Activated CD8-positive, alpha-beta memory T cell treated with anti-CD3 and anti-CD28 coated beads, Interleukin-2, amount 50 U/mL, for 1 hour (primary cell): ENCODE measurements around the gene TSPYL4.

Experiments used
- DNase-seq: peaks from one replicate; pipeline ENCODE4 v3.0.0-alpha.2; 2020; ENCODE audit errors: extremely low read depth

The TSPYL4 gene

DNA sequence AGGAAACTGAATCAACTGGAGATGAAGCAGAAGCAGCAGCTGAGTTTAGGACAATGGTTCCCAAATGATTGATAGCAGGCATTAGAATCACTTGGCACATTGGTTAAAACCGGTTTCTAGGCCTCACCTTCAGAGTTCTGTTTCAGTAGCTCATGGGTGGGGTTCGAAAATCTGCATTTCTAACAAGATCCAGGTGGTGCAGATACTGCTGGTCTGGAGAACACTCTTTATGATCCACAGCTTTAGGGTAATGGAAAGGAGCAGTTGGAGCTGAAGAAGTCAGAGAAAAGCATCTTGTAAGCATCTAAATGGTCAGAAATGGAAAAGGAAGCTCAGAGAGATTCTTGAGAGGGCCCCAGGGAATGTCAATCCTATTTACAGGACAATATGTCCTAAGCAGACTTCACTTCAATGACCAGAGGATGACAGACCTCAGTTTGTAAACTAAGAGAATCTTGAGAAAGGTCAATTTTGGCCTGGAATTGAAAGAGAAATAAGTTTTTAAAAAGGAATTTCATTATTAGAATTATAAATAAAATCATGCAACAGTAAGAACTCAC, 17.4 kb upstream of the TSPYL4 start:
- no peak for DNase-seq

DNA sequence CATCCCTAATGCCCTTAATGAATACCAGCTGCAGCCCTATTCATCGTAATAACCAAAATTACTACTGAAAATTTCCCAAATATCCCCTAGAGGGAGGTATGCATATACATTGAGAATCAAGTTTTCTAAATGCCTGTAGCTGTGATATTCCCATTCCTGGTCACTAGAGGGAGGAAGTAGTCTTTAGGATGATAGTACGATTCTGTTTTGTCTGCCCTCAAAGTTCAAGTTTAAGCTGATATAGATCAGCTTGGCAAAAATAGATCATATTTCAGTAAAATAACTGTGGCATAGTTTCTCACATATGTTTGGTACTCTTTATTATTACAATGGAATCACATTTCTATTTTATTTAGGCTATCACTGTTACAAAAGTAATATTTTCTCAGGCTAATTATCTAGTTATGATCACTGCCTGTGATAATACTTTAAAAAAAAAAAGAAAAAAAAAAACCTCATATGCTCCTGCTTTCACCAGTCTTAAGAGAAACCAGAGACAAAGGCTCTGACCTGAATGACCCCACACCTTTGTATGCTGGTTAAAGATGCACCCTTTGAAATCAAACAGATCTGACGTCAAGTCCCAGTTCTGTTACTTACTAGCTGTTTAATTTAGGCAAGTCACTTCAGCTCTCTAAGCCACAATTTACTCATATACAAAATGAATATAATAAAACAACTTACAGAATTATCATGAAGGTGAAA, 14.9 kb upstream of the TSPYL4 start:
- DNase-seq, result no peak

DNA sequence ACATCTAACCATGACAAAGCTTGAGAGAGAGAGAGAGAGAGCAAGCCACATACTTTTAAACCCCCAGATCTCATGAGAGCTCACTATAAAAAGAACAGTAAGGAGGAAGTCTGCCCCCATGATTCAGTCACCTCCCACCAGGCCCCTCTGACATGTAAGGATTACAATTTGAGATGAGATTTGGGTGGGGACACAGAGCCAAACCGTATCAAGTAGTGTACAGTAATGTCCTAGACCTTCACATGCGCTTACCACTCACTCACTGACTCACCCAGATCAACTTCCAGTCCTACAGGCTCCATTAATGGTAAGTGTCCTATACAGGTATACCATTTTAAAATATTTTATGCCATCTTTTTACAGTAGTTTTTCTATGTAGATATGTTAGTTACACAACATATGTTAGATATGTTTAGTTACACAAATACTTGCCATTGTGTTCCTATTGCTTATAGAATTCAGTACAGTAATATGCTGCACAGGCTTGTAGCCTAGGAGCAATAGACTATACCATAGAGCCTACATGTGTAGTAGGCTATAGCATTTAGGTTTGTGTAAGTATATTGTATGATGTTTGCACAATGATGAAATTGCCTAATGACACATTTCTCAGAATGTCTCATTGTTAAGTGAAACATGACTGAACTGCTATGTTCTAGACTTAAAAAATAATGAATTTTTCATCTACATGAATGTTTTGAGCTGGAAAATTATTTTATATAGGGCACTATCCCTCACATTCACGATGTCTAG, 14.1 kb upstream of the TSPYL4 start:
- no peak for DNase-seq

DNA sequence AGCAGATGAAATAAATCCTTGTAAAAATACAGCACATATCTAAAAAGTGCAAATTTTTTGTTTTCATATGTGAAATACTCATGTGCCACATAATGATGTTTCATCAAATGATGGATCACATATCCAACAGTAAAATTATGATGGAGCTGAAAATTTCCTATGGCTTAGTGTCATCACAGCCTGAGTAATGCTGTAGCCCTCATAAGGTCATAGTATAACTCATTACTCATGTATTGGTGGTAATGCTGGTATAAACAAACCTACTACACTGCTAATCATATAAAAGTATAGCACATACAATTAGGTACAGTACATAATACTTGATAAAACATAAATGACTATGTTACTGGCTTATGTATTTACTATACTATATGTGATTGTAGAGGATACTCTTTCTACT, 12.9 kb upstream of the TSPYL4 start:
- DNase-seq, result no peak

DNA sequence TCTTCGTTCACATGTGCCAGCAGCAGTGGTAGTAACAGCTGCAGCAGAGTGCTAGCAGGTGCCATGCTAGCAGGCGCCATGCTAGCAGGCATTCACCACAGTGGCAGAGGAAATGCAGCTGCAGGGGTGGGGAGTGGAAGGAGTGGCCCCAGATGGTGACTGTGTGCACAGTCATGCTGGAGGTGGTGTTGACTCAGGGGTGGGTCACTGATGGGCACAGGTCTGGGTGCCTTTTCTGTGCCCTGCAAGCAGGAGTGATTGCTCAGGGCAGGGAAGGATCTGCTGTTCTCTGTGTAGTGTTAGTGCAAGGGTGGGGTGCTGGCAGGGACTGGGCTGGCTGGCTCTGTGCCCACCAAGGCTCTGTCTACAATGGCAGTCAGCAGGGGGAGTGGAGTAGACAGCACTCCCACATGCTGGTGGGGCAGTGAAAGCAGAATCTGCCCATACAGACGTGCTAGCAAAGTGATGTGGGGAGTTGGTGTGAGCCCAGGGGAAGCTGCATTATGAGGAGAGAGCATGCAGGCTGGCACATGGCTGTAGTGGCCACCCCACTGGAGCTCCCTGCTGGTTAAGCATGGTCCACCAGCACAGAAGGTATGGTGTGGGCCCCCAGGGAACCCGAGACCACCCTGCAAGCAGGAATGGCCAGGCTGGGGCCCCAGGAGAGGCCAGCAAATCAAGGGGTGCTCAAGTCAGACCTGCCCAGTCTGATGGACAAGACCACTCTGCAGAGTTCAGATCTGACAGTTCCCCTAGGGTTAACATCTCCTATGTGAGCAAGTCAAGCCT, 11.4 kb upstream of the TSPYL4 start:
- no peak for DNase-seq

DNA sequence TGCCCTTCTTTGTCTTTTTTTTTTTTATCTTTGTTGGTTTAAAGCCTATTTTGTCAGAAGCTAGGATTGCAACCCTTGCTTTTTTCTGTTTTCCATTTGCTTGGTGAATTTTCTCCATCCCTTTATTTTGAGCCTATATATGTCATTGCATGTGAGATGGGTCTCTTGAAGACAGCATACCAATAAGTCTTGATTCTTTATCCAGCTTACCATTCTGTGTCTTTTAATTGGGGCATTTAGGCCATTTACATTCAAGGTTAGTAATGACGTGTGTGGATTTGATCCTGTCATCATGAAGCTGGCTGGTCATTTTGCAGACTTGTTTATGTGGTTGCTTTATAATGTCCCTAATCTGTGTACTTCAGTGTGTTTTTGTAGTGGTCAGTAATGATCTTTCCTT, 9.5 kb upstream of the TSPYL4 start:
- DNase-seq, result no peak

DNA sequence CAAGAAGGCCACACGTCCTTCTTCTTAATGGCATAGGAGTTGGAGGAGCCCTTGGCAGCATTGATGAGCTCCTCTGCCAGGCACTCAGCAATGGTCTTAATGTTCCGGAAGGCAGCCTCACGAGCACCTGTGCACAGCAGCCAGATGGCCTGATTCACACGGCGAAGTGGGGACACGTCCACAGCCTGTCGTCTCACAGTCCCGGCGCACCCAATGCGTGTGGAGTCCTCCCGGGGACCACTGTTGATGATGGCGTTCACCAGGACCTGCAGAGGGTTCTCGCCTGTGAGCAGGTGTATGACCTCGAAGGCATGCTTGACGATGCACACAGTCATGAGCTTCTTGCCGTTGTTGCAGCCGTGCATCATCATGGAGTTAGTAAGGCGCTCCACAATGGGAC, 4.6 kb upstream of the TSPYL4 start:
- DNase-seq, result no peak

DNA sequence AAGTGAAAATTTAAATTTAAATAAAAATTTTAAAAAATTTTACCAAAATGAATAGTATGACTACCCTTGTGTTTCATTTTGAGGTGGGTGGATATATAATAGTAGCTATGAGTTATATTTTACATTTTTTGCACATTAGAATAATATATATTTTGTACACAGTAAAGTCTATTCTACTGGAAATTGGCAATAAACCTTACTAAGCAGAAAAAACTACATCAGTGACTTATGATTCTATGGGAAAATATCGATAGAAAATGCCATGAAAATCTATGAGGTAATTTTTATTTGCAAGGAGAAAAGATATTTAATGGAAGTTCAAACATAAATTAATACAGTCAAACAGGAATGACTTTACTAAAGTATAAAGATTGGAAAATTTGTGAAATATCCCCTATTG, 2.8 kb upstream of the TSPYL4 start:
- DNase-seq, result no peak

DNA sequence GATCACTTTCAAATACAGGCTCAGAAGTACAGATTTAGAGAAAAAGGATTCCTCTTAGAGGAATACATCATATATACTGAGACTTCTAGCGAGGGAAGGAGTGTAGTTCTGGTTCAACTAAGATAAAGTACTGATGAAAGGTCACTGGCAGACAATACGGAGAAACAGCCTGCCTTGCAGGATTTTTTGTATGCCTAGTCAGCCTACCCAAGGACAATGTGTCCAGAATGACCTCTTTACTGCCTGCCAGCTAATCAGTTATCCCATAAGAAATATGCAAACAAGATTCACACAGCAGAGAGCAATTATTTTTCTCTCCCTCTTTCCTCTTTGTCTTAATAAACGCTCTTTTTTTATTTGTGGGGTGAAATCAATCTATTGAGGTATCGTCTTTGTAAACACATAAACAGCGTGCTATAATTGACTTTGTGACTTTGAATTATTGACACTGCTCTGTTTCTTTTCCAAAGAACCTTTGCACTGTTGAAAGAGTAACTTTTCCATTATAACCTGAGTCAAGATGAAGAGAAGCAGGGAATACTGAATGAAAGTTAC, 1.4 kb upstream of the TSPYL4 start:
- DNase-seq, result no peak

DNA sequence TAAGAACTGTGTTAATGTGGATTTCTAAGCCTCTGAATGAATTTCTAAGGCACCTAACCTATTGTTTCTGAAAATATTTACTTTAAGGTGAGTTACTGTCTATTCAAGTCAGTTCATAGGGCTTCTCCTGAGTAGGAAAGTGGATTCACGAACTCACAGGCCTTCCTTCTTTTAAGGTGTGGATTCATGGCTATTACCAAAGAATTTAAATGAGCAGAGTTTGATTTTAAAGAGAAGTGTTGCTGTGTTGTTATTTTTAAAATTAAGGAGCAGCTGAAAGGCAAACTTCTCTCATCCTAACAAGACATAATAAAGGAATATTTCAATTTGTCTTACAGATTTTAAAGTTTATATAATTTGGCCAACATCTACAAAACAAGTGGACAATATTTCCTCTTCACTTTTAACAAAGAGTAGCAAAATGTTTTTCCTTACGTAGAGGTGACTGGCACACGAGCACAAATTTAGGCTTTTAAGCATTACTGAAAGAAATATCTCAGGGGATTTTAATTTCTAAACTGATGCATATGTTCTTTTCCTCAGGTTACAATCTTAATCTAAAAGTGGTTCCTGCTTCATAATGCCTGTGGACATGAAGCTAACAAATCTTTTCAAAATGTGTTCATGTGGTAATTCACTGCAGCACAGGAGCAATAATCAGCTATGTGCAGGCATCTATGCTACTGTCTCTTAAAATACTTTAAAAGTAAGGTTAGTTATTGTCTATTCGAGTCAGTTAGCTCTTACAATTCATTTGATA, 602 bp upstream of the TSPYL4 start:
- no peak for DNase-seq

DNA sequence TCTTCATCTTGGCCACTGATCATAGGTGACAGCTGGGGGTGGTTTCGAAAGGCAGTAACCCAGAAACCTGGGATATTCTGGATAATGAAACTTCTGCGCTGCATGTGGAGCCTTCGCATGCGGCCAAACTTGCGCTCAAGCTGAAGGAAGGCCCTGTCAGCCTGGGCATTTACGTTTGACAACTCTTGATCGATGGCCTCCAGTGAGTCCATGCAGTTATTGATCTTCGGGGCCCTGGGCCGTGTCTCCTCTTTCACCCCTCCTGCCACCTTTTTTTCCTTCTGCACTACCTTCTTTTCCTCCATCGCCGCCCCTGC, 729 bp downstream of the TSPYL4 start:
- no peak for DNase-seq

DNA sequence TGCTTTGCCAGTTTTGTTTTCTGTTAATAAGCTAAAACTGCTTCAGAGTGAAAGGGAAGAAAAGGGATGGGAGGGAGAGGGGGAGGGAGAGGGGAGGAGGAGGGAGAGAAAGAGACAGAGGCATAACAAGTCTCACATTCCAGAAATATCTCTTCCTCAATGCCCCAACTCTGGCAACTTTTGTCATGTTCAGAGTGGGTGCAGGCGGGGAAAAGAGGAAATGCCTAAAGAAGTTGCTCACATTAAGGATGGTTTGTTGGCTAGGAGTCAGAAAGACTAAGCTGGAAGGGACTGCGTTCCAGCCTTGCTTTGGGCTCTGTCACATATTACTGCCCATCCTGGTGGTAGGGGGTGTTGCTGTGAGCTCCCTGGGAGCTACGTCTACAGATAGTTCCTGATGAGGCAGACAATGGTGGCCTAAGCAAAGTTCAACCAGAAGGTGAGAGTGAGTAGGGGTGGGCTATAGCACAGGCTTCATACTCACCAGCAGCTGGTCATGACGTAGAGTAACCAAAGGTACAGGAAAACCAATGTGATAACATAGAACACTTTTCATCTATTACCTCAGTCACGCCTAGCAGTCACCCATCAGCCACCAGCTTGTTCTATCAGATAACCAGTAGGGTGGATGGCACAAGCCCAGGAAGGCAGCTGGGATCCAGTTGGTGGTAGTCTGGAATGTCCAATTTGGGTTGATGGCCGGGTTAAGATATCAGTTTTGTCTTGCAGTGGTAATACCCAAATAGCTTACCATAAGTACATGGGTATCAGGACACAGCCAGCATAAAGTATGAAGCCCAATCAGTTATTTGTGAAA, 2.1 kb downstream of the TSPYL4 start:
- no peak for DNase-seq

DNA sequence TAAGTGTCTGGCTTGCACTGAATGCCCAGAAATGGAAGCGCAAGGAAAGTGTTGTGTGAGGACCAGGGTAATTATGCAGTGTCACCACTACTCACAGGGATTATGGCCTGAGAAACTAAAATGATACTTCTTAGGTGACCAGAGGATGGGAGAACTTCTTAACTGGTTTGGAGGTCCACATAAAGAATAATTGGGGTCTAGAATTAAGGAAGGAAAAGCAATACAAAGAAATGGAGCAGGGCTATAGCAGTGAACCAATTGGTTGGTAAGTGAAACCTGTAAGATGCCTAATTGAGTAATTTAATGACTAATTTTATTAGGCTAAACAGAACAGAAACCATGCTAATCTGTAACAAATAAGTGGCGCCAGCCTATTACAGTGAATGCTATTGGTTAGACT, 5.3 kb downstream of the TSPYL4 start:
- no peak for DNase-seq

DNA sequence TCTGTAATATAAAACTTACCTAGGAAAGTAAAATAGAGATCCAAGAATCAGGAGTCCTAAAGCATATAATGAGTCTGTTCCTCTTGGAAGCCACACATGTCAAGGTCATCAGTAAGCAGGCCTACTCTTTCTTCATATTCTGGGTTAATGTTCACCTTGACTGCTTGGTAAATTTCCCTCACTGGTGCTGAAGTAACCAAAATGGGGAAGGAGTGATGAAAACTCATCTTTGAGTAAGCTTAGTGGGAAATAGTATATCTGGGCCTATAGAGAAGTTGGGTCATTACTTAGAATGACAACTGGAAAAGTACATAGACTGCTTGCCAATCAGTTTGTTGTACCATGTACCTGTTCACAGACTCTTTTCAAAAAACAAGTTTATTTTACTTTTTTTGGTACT, 6.6 kb downstream of the TSPYL4 start:
- no peak for DNase-seq

DNA sequence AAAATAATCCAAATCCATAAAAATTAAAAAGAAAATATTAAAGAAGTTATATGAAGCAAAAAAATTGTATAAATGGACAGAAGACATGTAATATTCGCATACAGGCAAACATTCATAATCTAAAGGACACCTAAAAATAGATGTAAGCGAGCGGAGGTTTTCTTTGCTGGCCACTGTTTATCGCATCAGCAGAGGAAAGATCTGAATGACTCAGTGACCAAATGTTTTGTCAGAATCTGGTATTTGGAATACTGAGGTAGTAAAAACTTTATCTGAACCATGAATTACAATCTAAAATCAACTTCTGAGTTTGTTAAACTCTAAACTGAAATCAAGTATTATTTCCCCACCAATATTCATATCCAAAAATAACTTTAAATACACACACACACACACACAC, 7.8 kb downstream of the TSPYL4 start:
- no peak for DNase-seq

DNA sequence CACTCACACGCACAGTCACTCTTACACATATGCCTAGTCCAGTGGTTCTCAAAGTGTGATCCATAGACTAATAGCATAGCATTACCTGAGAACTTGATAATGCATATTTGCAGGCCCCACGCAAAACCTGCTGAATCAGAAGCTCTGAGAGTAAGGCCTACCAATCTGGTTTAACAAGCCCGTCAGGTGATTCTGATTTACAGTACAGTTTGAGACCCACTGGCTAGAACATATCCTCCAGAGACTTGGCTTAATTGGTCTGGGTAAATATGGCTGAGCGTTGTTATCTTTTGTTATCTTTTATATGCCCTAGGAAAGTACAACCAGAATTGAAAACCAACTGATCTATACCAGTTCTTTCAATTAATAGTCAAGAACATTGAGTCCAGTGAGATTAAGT, 9.6 kb downstream of the TSPYL4 start:
- DNase-seq, result no peak

DNA sequence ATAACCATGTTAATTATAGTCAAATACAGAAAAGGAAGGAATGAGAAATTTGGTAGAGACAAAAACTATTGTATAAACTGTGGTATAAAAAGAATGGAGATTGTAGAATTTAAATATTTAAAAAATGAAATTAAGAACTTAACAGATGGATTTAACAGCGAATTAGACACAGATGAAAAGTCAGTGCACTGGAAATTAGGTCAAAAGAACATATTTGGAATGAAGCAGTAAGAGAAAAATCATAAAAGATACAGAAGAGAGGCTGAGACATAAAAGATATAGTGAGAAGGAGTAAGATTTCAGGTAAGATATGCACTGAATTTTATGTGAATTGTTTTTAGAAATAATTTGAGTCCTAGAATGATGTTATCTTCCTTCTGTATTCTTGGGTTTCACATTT, 14.0 kb downstream of the TSPYL4 start:
- no peak for DNase-seq

DNA sequence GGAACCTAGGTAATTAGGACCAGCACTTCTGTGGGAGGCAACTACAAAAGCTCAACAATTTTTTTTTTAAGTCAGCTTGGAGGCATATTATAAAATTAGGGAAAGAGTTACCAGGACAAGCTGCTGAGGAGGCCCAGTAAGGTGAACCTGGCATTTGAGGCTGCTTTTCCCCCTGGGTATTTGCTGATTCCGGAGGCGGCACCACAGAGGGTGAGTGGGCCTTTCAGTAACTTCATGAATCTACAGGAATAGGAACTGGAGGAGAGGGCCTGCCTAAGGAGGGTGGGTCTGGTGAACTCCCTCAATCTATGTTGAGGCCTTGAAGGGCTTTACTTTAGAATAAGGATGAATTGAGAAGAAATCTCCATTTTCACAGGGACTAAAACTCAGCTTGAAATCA, 14.6 kb downstream of the TSPYL4 start:
- DNase-seq, result no peak

DNA sequence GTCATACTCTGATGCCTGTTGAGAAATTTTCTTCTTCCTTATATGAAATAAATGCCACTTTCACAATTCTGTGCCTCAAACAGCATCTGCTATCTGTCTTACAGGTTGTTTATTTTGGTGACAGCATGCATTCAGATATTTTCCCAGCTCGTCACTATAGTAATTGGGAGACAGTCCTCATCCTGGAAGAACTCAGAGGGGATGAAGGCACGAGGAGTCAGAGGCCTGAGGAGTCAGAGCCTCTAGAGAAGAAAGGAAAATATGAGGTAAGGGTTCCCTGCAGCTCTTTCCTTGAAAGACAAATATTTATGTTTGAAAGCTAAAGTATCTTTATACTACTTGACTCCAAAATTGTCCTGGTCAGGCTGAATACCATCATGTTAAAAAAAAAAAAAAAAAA, 15.8 kb downstream of the TSPYL4 start:
- no peak for DNase-seq

DNA sequence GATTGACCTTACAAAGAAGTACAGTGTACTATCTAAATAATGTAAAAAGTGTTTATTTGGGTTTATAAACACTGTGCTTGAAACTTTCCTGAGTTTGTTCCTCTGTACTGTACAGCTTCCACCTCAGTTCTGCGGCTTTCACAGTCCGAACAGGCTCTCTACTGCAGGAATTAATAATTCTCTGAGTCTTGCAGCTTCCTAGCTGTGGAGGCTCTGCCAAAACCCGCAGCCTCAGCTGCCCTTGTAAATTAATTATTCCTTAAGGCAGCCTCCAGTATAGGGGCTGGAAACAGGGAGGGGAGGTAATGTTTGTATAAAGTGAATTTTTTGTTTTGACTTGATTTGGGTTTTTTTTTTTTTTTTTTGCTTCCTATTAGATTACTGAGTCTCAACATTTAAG, 19.2 kb downstream of the TSPYL4 start:
- no peak for DNase-seq
